T-helper 1 cell treated with Interleukin-12 subunit alpha and Interleukin-12 subunit beta and Interleukin-4 antibody, amounts not matched to agents 30 μg/mL and 1 μg/mL, for 36 hours (primary cell): ENCODE results near the gene HSF5.

Experiments
- H3K27ac Mint-ChIP-seq: one replicate; pipeline ENCODE4 v1.8.0; 2021; ENCODE audit warnings: mild to moderate bottlenecking, mixed read lengths
- H3K27me3 Mint-ChIP-seq: one replicate; pipeline ENCODE4 v1.8.0; 2021; ENCODE audit warnings: low read depth, mixed read lengths
- H3K36me3 Mint-ChIP-seq: one replicate; pipeline ENCODE4 v1.8.0; 2021; ENCODE audit warnings: low read depth, mixed read lengths
- H3K4me1 Mint-ChIP-seq: one replicate; pipeline ENCODE4 v1.8.0; 2021; ENCODE audit warnings: low read depth, mixed read lengths
- H3K4me3 Mint-ChIP-seq: one replicate; pipeline ENCODE4 v1.8.0; 2021; ENCODE audit warnings: mild to moderate bottlenecking, moderate library complexity, mixed read lengths
- H3K9me3 Mint-ChIP-seq: one replicate; pipeline ENCODE4 v1.8.0; 2021; ENCODE audit warnings: mixed read lengths

The HSF5 gene

GRCh38 chr17:58420827-58421226, 67.4 kb downstream of the HSF5 start:
- Mint-ChIP-seq H3K4me1 (peaks cover 12% of the 10 kb centered on the region), H3K27ac (no peak overlapping the region), H3K9me3 (no peaks in the 10 kb centered on the region), H3K4me3 (no peak overlapping the region), H3K27me3 (no peaks in the 10 kb centered on the region), H3K36me3 (no peaks in the 10 kb centered on the region)

GRCh38 chr17:58417300-58418092, 70.7 kb downstream of the HSF5 start, which contains the start of gene RNF43:
RNF43 (minus strand) TSS chr17:58417534; CDS start chr17:58415577, 1,957 bp downstream.
- Mint-ChIP-seq H3K36me3 (no peaks in the 10 kb centered on the region), H3K27me3 (no peaks in the 10 kb centered on the region), H3K4me1 (peaks cover 12% of the 10 kb centered on the region), H3K27ac (peak within 1 kb of the TSS; percentile 45), H3K9me3 (no peaks in the 10 kb centered on the region), H3K4me3 (peak within 1 kb of the TSS; percentile 16)

GRCh38 chr17:58416937-58417299, 71.3 kb downstream of the HSF5 start:
- Mint-ChIP-seq H3K36me3 (no peaks in the 10 kb centered on the region), H3K27ac (peak overlapping the region; percentile 37), H3K4me3 (no peak overlapping the region), H3K27me3 (no peaks in the 10 kb centered on the region), H3K9me3 (no peaks in the 10 kb centered on the region), H3K4me1 (peaks cover 15% of the 10 kb centered on the region)

- H3K4me3 Mint-ChIP-seq: no peak overlapping the region
- no peaks in the 10 kb centered on the region for H3K36me3 Mint-ChIP-seq
- H3K27ac Mint-ChIP-seq: no peak overlapping the region
Observed at GRCh38 chr17:58416396-58416795, 71.8 kb downstream of the HSF5 start.

GRCh38 chr17:58415371-58416055, 72.7 kb downstream of the HSF5 start:
- Mint-ChIP-seq H3K36me3 (no peaks in the 10 kb centered on the region), H3K27me3 (no peaks in the 10 kb centered on the region), H3K27ac (no peak overlapping the region), H3K4me3 (no peak overlapping the region), H3K9me3 (no peaks in the 10 kb centered on the region), H3K4me1 (peaks cover 16% of the 10 kb centered on the region)

More at GRCh38 chr17:58416396-58416795, 71.8 kb downstream of the HSF5 start:
- peaks cover 16% of the 10 kb centered on the region for H3K4me1 Mint-ChIP-seq
- no peaks in the 10 kb centered on the region for H3K9me3 Mint-ChIP-seq
- H3K27me3 Mint-ChIP-seq: no peaks in the 10 kb centered on the region

GRCh38 chr17:58414596-58414997, 73.6 kb downstream of the HSF5 start:
- Mint-ChIP-seq H3K36me3 (no peaks in the 10 kb centered on the region), H3K27ac (no peak overlapping the region), H3K4me3 (no peak overlapping the region), H3K9me3 (no peaks in the 10 kb centered on the region), H3K27me3 (no peaks in the 10 kb centered on the region), H3K4me1 (peaks cover 16% of the 10 kb centered on the region)

GRCh38 chr17:58413684-58414083, 74.5 kb downstream of the HSF5 start:
- Mint-ChIP-seq H3K4me3 (no peak overlapping the region), H3K27ac (no peak overlapping the region), H3K36me3 (no peaks in the 10 kb centered on the region), H3K4me1 (peaks cover 16% of the 10 kb centered on the region), H3K27me3 (no peaks in the 10 kb centered on the region), H3K9me3 (no peaks in the 10 kb centered on the region)

- H3K4me1 Mint-ChIP-seq: peaks cover 14% of the 10 kb centered on the region
- no peak overlapping the region for H3K4me3 Mint-ChIP-seq
- H3K36me3 Mint-ChIP-seq: no peaks in the 10 kb centered on the region
- no peak overlapping the region for H3K27ac Mint-ChIP-seq
- H3K9me3 Mint-ChIP-seq: no peaks in the 10 kb centered on the region
- no peaks in the 10 kb centered on the region for H3K27me3 Mint-ChIP-seq
Observed at GRCh38 chr17:58412961-58413586, 75.1 kb downstream of the HSF5 start.

GRCh38 chr17:58412064-58412703, 76.0 kb downstream of the HSF5 start:
- Mint-ChIP-seq H3K27me3 (no peaks in the 10 kb centered on the region), H3K9me3 (no peaks in the 10 kb centered on the region), H3K4me1 (peaks cover 7% of the 10 kb centered on the region), H3K36me3 (no peaks in the 10 kb centered on the region), H3K4me3 (no peak overlapping the region), H3K27ac (no peak overlapping the region)

- no peaks in the 10 kb centered on the region for H3K27me3 Mint-ChIP-seq
- H3K4me1 Mint-ChIP-seq: peaks cover 4% of the 10 kb centered on the region
- H3K9me3 Mint-ChIP-seq: no peaks in the 10 kb centered on the region
- H3K36me3 Mint-ChIP-seq: no peaks in the 10 kb centered on the region
- no peak overlapping the region for H3K4me3 Mint-ChIP-seq
- H3K27ac Mint-ChIP-seq: no peak overlapping the region
Observed at GRCh38 chr17:58411408-58411894, 76.8 kb downstream of the HSF5 start.

- Mint-ChIP-seq H3K36me3 (no peaks in the 10 kb centered on the region), H3K27me3 (no peaks in the 10 kb centered on the region), H3K27ac (no peak overlapping the region), H3K4me1 (peaks cover 4% of the 10 kb centered on the region), H3K4me3 (no peak overlapping the region), H3K9me3 (no peaks in the 10 kb centered on the region)
Observed at GRCh38 chr17:58410714-58411407, 77.3 kb downstream of the HSF5 start.

- H3K27ac Mint-ChIP-seq: no peak overlapping the region
- H3K9me3 Mint-ChIP-seq: no peaks in the 10 kb centered on the region
- peaks cover 4% of the 10 kb centered on the region for H3K4me1 Mint-ChIP-seq
- H3K36me3 Mint-ChIP-seq: no peaks in the 10 kb centered on the region
- no peaks in the 10 kb centered on the region for H3K27me3 Mint-ChIP-seq
- no peak overlapping the region for H3K4me3 Mint-ChIP-seq
Observed at GRCh38 chr17:58409432-58409831, 78.8 kb downstream of the HSF5 start.

- Mint-ChIP-seq H3K27me3 (no peaks in the 10 kb centered on the region), H3K27ac (no peak overlapping the region), H3K4me3 (no peak overlapping the region), H3K36me3 (no peaks in the 10 kb centered on the region), H3K4me1 (peaks cover 9% of the 10 kb centered on the region), H3K9me3 (no peaks in the 10 kb centered on the region)
Observed at GRCh38 chr17:58403311-58403710, 84.9 kb downstream of the HSF5 start.

- peaks cover 9% of the 10 kb centered on the region for H3K4me1 Mint-ChIP-seq
- H3K4me3 Mint-ChIP-seq: no peak overlapping the region
- H3K9me3 Mint-ChIP-seq: no peaks in the 10 kb centered on the region
- no peak overlapping the region for H3K27ac Mint-ChIP-seq
- H3K36me3 Mint-ChIP-seq: no peaks in the 10 kb centered on the region
- H3K27me3 Mint-ChIP-seq: peaks cover 5% of the 10 kb centered on the region
Observed at GRCh38 chr17:58402679-58403078, 85.5 kb downstream of the HSF5 start.
